Body of pancreas (tissue), 4 donors: Measurements from ENCODE around the gene PDGFD.

Experiments used
- POLR2A ChIP-seq, 3 donors: fragments of 450-650 bp; IDR thresholded peaks; one replicate each; pipeline ENCODE4 v1.6.1; 2016; ENCODE audit warnings: antibody characterized with exemption in 3 of 3, mild to moderate bottlenecking in 2 of 3
- TF ChIP-seq, protein P1 (sequence below), 7 experiments: fragments of 450-650 bp in 4 of 7; fragments of 200-600 bp in 3 of 7; sonication (generic) in 3 of 7; IDR thresholded peaks; one replicate each; pipeline ENCODE4 v1.5.1; 2016 to 2019; ENCODE audit warnings: antibody characterized with exemption in 7 of 7

GRCh38 chr11:104046331-104046730, 117.6 kb downstream of the PDGFD start:
- TF ChIP-seq, protein P1, sequence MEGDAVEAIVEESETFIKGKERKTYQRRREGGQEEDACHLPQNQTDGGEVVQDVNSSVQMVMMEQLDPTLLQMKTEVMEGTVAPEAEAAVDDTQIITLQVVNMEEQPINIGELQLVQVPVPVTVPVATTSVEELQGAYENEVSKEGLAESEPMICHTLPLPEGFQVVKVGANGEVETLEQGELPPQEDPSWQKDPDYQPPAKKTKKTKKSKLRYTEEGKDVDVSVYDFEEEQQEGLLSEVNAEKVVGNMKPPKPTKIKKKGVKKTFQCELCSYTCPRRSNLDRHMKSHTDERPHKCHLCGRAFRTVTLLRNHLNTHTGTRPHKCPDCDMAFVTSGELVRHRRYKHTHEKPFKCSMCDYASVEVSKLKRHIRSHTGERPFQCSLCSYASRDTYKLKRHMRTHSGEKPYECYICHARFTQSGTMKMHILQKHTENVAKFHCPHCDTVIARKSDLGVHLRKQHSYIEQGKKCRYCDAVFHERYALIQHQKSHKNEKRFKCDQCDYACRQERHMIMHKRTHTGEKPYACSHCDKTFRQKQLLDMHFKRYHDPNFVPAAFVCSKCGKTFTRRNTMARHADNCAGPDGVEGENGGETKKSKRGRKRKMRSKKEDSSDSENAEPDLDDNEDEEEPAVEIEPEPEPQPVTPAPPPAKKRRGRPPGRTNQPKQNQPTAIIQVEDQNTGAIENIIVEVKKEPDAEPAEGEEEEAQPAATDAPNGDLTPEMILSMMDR (IDR thresholded peaks at IDR 0.05): no peak
- no peak for TF ChIP-seq POLR2A (IDR thresholded peaks at IDR 0.05)
